ENCODE data around the gene TRAM2. TPM values are rescaled to one million over a fixed set of nuclear protein-coding genes. Genes with fewer than 3 reads are reported as not detected.

The TRAM2 gene
- total and polyA plus RNA-seq, 2 of the 8 experiments (the other 6 are each of a cell fraction or from before 2014, with no cell fraction given), result 9.0 to 21.4 TPM

DNA sequence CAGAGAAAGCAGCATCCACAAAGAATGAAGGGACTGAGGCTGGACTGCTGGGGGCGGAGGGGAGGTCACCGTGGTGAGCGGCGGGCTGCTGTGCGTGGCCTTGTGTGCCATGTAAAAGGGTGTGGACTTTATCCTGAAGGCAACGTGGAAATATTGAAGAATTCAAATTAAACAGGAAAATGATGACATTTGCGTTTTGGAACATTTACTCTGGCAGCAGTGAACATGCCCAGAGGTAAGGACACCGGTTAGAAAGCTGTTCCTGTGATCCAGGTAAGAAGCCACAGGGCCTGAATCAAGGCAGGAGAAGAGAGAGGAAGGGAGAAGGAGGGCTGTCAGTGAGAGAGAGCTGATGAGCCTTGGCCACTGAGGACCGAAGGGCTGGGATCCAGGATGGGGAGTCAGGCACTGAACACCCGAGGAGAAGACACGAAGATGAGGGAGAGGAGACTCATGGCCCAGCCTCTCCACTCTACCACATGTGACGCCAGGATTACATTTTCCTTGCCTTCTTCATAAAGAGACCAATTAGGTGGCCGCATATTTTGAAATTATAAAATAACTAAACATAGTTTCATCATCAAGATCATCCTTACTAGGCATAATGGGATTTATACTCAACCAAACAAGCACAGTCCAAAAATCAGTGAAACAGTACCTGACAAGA lies 58.4 kb downstream of the TRAM2 start (continued):
- no peak for TF ChIP-seq SP1 (IDR thresholded peaks at IDR 0.05; ENCODE audit: low read depth, low read length)
- TF ChIP-seq GTF2F1 (IDR thresholded peaks at IDR 0.05; ENCODE audit: borderline replicate concordance, low read depth, low read length), result no peak
